GM12873 (cell line): ENCODE measurements around the gene VGLL4.

Experiments
- CTCF ChIP-seq: IDR thresholded peaks from 2 replicates; pipeline ENCODE4 v1.5.1; 2012; ENCODE audit warnings: low read depth, mild to moderate bottlenecking, moderate library complexity, low read length, control low read depth; ENCODE audit not compliant: insufficient read depth; ENCODE audit errors: missing control alignments

VGLL4 gene

DNA sequence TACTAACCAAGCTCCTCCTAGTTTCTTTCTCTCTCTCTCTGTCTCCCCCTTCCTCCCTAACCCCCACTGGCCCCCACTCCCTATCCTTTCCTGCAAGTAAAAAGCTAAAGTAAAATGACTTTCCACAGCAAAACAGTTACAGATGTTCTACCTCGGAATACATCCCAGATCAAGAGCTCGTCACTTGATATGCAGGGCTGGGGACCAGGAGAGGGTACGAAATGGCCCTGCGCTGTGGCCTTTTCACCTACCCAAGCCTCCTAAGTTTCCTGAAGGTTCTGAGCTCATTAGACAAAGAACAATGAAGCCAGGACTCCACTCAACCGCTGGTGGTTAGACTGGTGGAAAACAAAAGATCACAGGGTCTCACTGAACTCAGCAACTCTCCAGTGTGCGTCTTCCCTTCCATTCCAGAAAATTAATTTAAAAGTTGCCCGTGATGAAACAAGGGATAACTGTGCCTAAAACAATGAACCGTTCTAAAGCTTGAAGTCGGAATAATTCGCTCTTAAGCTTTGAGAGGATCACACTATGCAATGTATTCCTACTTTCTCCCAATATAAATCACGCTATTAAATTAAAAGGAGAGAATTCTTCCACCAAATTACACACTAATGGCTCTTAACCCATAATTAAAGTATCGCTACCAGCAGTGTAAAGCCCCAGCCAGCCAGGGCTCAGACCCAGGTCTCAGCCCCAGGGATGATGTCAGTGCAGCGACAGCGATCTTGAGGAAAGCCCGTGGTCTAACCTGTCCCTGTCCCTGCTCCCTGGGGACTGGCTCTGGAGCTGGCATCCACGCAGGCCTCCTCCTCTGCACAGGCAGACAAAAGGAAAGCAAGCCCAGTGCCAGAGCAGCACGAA is 5.0 kb downstream of the VGLL4 start:
- no peak for TF ChIP-seq CTCF

GRCh38 chr3:11637901-11638458 is 5.7 kb downstream of the VGLL4 start:
- TF ChIP-seq CTCF = no peak

DNA sequence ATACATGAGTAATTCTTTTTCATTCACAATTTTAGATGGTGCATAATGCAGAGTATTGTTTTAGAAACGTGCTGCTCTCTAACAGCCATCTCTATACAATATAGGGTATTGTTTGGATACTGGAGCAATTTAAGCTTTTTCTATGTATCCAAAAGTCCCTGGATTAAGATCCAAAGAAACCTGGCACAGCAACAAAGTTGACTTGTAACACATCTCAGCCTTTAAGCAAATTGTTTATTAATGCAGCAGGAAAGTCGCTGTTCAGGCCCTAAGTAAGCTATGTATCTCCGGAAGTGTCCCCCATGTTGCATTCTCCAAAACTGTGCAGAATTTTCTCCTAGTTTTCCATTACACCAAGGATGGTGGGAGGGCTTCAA is 7.3 kb downstream of the VGLL4 start:
- TF ChIP-seq CTCF = no peak

GRCh38 chr3:11635680-11636393 is 7.9 kb downstream of the VGLL4 start:
- TF ChIP-seq CTCF = no peak

GRCh38 chr3:11634974-11635612 is 8.6 kb downstream of the VGLL4 start:
- no peak for TF ChIP-seq CTCF

- no peak for TF ChIP-seq CTCF
These were observed 9.6 kb downstream of the VGLL4 start for GRCh38 chr3:11634081-11634635.
